ENCODE data around the gene YBX1.

- TF ChIP-seq, protein P1, sequence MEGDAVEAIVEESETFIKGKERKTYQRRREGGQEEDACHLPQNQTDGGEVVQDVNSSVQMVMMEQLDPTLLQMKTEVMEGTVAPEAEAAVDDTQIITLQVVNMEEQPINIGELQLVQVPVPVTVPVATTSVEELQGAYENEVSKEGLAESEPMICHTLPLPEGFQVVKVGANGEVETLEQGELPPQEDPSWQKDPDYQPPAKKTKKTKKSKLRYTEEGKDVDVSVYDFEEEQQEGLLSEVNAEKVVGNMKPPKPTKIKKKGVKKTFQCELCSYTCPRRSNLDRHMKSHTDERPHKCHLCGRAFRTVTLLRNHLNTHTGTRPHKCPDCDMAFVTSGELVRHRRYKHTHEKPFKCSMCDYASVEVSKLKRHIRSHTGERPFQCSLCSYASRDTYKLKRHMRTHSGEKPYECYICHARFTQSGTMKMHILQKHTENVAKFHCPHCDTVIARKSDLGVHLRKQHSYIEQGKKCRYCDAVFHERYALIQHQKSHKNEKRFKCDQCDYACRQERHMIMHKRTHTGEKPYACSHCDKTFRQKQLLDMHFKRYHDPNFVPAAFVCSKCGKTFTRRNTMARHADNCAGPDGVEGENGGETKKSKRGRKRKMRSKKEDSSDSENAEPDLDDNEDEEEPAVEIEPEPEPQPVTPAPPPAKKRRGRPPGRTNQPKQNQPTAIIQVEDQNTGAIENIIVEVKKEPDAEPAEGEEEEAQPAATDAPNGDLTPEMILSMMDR (IDR thresholded peaks at IDR 0.05), result no peak
- no peak for TF ChIP-seq POLR2A (IDR thresholded peaks at IDR 0.05)
Observed at GRCh38 chr1:42748461-42749410, 66.5 kb downstream of the YBX1 start.

All from right lobe of liver (tissue), 4 donors.